ENCODE measurements around the gene CDKN2C.
"Not testable (repeated sequence)": the region's sequence is repeated elsewhere in the genome, so short reads cannot be mapped to it uniquely, and the experiment has no call there.

The CDKN2C gene

GRCh38 chr1:50979937-50980336, 9.9 kb downstream of the CDKN2C start:
- DNase-seq (ENCODE audit: low spot score), result no peak

- DNase-seq (ENCODE audit: low spot score), result no peak
Measured at GRCh38 chr1:50980505-50980904, 10.5 kb downstream of the CDKN2C start.

- DNase-seq (ENCODE audit: low spot score), result no peak
Measured at GRCh38 chr1:50981741-50982140, 11.7 kb downstream of the CDKN2C start.

- DNase-seq (ENCODE audit: low spot score), result no peak
Measured at GRCh38 chr1:50982611-50983010, 12.6 kb downstream of the CDKN2C start.

- no peak for DNase-seq (ENCODE audit: low spot score)
Measured at GRCh38 chr1:50983219-50983802, 13.3 kb downstream of the CDKN2C start.

GRCh38 chr1:50985094-50985493, 15.0 kb downstream of the CDKN2C start:
- DNase-seq (ENCODE audit: low spot score), result no peak

GRCh38 chr1:50986653-50987052, 16.6 kb downstream of the CDKN2C start:
- no peak for DNase-seq (ENCODE audit: low spot score)

- no peak for DNase-seq (ENCODE audit: low spot score)
Measured at GRCh38 chr1:50989694-50990093, 19.6 kb downstream of the CDKN2C start.

GRCh38 chr1:50992532-50993318, 22.7 kb downstream of the CDKN2C start:
- no peak for DNase-seq (ENCODE audit: low spot score)

- DNase-seq (ENCODE audit: low spot score), result no peak
Measured at GRCh38 chr1:50993645-50994044, 23.6 kb downstream of the CDKN2C start.

GRCh38 chr1:50994997-50995396, 25.0 kb downstream of the CDKN2C start:
- DNase-seq (ENCODE audit: low spot score), result no peak

GRCh38 chr1:50995651-50996050, 25.6 kb downstream of the CDKN2C start:
- no peak for DNase-seq (ENCODE audit: low spot score)

- DNase-seq (ENCODE audit: low spot score), result no peak
Measured at GRCh38 chr1:50996083-50996482, 26.0 kb downstream of the CDKN2C start.

- DNase-seq (ENCODE audit: low spot score), result not testable (repeated sequence)
Measured at GRCh38 chr1:50999375-50999774, 29.3 kb downstream of the CDKN2C start.

- no peak for DNase-seq (ENCODE audit: low spot score)
Measured at GRCh38 chr1:51000160-51000559, 30.1 kb downstream of the CDKN2C start.

GRCh38 chr1:51000651-51001050, 30.6 kb downstream of the CDKN2C start:
- DNase-seq (ENCODE audit: low spot score), result no peak

GRCh38 chr1:51002516-51002915, 32.5 kb downstream of the CDKN2C start:
- no peak for DNase-seq (ENCODE audit: low spot score)

GRCh38 chr1:51005549-51005948, 35.5 kb downstream of the CDKN2C start:
- not testable (repeated sequence) for DNase-seq (ENCODE audit: low spot score)

GRCh38 chr1:51009381-51009780, 39.3 kb downstream of the CDKN2C start:
- DNase-seq (ENCODE audit: low spot score), result no peak

GRCh38 chr1:51014878-51015277, 44.8 kb downstream of the CDKN2C start:
- no peak for DNase-seq (ENCODE audit: low spot score)

- no peak for DNase-seq (ENCODE audit: low spot score)
Measured at GRCh38 chr1:51019811-51020210, 49.8 kb downstream of the CDKN2C start.
